RWPE2 (cell line): ENCODE results near the gene HYAL1.
A peak's percentile ranks its signal among the peaks of the same experiment; 100 is the strongest.

ENCODE experiments used
- ATAC-seq: fragments of 200-7000 bp; cut with Tn5 transposase; 3 replicates; pipeline ENCODE4 v1.9.1; 2021; ENCODE audit warnings: low read depth
- DNase-seq: peaks from one replicate; pipeline ENCODE4 v3.0.0-alpha.2; 2020; ENCODE audit warnings: low spot score
- H3K27ac ChIP-seq: fragments of 450-650 bp; 2 replicates; pipeline ENCODE4 v1.5.1; 2017; ENCODE audit warnings: mild to moderate bottlenecking; ENCODE audit not compliant: poor library complexity, severe bottlenecking
- H3K27me3 ChIP-seq: fragments of 250-450 bp; sonication (Bioruptor Pico); 2 replicates; pipeline ENCODE4 v1.5.1; 2021; ENCODE audit warnings: mild to moderate bottlenecking, moderate library complexity; ENCODE audit not compliant: insufficient read depth, poor library complexity, severe bottlenecking
- H3K36me3 ChIP-seq: fragments of 250-450 bp; sonication (Bioruptor Pico); 2 replicates; pipeline ENCODE4 v1.5.1; 2020; ENCODE audit warnings: low read depth, mild to moderate bottlenecking, moderate library complexity
- H3K4me1 ChIP-seq: fragments of 250-450 bp; sonication (Bioruptor Pico); 2 replicates; pipeline ENCODE4 v1.5.1; 2021; ENCODE audit warnings: mild to moderate bottlenecking, moderate library complexity; ENCODE audit not compliant: insufficient read depth, poor library complexity, severe bottlenecking
- H3K4me3 ChIP-seq: fragments of 250-450 bp; sonication (Bioruptor Pico); 2 replicates; pipeline ENCODE4 v1.5.1; 2021; ENCODE audit warnings: mild to moderate bottlenecking, moderate library complexity; ENCODE audit not compliant: severe bottlenecking
- H3K9me3 ChIP-seq: fragments of 250-450 bp; sonication (Bioruptor Pico); 2 replicates; pipeline ENCODE4 v1.5.1; 2021; ENCODE audit warnings: mild to moderate bottlenecking, moderate library complexity; ENCODE audit not compliant: severe bottlenecking
- CTCF ChIP-seq: fragments of 450-650 bp; IDR thresholded peaks from one replicate; pipeline ENCODE4 v1.5.1; 2017; ENCODE audit warnings: mild to moderate bottlenecking, moderate library complexity; ENCODE audit not compliant: poor library complexity, severe bottlenecking

HYAL1 gene

GRCh38 chr3:50303013-50303815 lies at the start of gene HYAL1:
Gene HYAL1 (minus strand): TSS chr3:50303574. CDS start chr3:50302956, 618 bp downstream.
- H3K4me3 ChIP-seq, result no peak within 1 kb of the TSS
- H3K27me3 ChIP-seq, result no peaks in the 10 kb centered on the region
- no peak within 1 kb of the TSS for H3K27ac ChIP-seq
- TF ChIP-seq CTCF, result peak; percentile 20
- no peak for ATAC-seq
- peaks cover 10% of the 10 kb centered on the region for H3K9me3 ChIP-seq
- no peaks in the 10 kb centered on the region for H3K36me3 ChIP-seq
- H3K4me1 ChIP-seq, result peaks cover 9% of the 10 kb centered on the region
- no peak for DNase-seq

- ATAC-seq (no peak), DNase-seq (no peak)
- Histone ChIP-seq H3K36me3 (peaks cover 26% of the 10 kb centered on the region), H3K4me3 (no peak overlapping the region), H3K4me1 (peaks cover 13% of the 10 kb centered on the region), H3K9me3 (no peaks in the 10 kb centered on the region), H3K27me3 (no peaks in the 10 kb centered on the region), H3K27ac (no peak overlapping the region)
- peak; percentile 52 for TF ChIP-seq CTCF
These were observed 49.4 kb upstream of the HYAL1 start for GRCh38 chr3:50352781-50353180.

GRCh38 chr3:50351323-50351697 lies 47.9 kb upstream of the HYAL1 start:
- DNase-seq (no peak), ATAC-seq (peak; percentile 2; the same call in 2 of the 3 replicates)
- Histone ChIP-seq H3K9me3 (no peaks in the 10 kb centered on the region), H3K4me3 (peak overlapping the region; percentile 80), H3K27me3 (no peaks in the 10 kb centered on the region), H3K4me1 (peaks cover 4% of the 10 kb centered on the region), H3K36me3 (peaks cover 15% of the 10 kb centered on the region), H3K27ac (peak overlapping the region; percentile 53)
- no peak for TF ChIP-seq CTCF

- peak within 1 kb of the TSS; percentile 80 for H3K4me3 ChIP-seq
- H3K36me3 ChIP-seq, result peaks cover 12% of the 10 kb centered on the region; the same call in 1 of the 2 replicates
- peak; percentile 95 for DNase-seq
- peak within 1 kb of the TSS; percentile 53 for H3K27ac ChIP-seq
- H3K9me3 ChIP-seq, result no peaks in the 10 kb centered on the region
- H3K27me3 ChIP-seq, result no peaks in the 10 kb centered on the region
- peak; percentile 88 for ATAC-seq
- H3K4me1 ChIP-seq, result no peaks in the 10 kb centered on the region
- TF ChIP-seq CTCF, result no peak
These were observed 47.4 kb upstream of the HYAL1 start, which contains the start of the genes CYB561D2 and NPRL2 for GRCh38 chr3:50350527-50351322. Gene CYB561D2 (plus strand): TSS chr3:50350862. CDS start chr3:50351434, 572 bp downstream. Gene NPRL2 (minus strand): TSS chr3:50350775. CDS start chr3:50350652, 123 bp downstream.
